ENCODE results near the gene DNAJC16.

DNA sequence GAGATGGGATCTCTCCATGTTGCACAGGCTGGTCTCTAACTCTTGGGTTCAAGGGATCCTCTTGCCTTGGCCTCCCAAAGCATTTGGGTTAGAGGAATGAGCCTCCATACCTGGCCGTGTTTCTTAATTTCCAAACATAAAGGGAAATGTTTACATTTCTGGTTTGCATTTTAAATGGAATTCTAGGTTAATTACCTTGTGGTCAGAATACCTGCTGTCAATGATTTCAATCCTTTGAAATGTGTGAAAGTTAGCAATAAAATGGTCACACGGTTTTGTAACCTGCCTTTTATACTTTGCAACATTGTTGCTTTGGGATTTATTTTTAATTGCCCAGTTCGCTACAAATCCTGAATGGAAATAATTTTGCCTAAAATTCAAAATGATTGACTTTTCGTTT is 31.9 kb downstream of the DNAJC16 start:
- TF ChIP-seq, protein P1, sequence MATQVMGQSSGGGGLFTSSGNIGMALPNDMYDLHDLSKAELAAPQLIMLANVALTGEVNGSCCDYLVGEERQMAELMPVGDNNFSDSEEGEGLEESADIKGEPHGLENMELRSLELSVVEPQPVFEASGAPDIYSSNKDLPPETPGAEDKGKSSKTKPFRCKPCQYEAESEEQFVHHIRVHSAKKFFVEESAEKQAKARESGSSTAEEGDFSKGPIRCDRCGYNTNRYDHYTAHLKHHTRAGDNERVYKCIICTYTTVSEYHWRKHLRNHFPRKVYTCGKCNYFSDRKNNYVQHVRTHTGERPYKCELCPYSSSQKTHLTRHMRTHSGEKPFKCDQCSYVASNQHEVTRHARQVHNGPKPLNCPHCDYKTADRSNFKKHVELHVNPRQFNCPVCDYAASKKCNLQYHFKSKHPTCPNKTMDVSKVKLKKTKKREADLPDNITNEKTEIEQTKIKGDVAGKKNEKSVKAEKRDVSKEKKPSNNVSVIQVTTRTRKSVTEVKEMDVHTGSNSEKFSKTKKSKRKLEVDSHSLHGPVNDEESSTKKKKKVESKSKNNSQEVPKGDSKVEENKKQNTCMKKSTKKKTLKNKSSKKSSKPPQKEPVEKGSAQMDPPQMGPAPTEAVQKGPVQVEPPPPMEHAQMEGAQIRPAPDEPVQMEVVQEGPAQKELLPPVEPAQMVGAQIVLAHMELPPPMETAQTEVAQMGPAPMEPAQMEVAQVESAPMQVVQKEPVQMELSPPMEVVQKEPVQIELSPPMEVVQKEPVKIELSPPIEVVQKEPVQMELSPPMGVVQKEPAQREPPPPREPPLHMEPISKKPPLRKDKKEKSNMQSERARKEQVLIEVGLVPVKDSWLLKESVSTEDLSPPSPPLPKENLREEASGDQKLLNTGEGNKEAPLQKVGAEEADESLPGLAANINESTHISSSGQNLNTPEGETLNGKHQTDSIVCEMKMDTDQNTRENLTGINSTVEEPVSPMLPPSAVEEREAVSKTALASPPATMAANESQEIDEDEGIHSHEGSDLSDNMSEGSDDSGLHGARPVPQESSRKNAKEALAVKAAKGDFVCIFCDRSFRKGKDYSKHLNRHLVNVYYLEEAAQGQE (IDR thresholded peaks at IDR 0.05; ENCODE audit: borderline replicate concordance in 1 of 2, low read depth in 1 of 2, low read length in 2 of 2): no peak
- TF ChIP-seq TBP (CRISPR knock-in tag; IDR thresholded peaks at IDR 0.05) (no peak), ASH2L (IDR thresholded peaks at IDR 0.05; ENCODE audit: insufficient read length, low read depth, low read length) (no peak), TBL1XR1 (IDR thresholded peaks at IDR 0.05; ENCODE audit: borderline replicate concordance, low read length, partially characterized antibody) (no peak), GABPA (IDR thresholded peaks at IDR 0.05; ENCODE audit: low read depth, low read length) (no peak), GABPA (CRISPR knock-in tag; IDR thresholded peaks at IDR 0.05; ENCODE audit: low read depth) (no peak), U2AF1 (optimal IDR thresholded peaks at IDR 0.05; ENCODE audit: low read depth, low read length) (no peak), CC2D1A (CRISPR knock-in tag; IDR thresholded peaks at IDR 0.05) (no peak), ZEB1 (IDR thresholded peaks at IDR 0.05; ENCODE audit: insufficient replicate concordance, low read depth) (no peak)
- TF ChIP-seq, protein P2, sequence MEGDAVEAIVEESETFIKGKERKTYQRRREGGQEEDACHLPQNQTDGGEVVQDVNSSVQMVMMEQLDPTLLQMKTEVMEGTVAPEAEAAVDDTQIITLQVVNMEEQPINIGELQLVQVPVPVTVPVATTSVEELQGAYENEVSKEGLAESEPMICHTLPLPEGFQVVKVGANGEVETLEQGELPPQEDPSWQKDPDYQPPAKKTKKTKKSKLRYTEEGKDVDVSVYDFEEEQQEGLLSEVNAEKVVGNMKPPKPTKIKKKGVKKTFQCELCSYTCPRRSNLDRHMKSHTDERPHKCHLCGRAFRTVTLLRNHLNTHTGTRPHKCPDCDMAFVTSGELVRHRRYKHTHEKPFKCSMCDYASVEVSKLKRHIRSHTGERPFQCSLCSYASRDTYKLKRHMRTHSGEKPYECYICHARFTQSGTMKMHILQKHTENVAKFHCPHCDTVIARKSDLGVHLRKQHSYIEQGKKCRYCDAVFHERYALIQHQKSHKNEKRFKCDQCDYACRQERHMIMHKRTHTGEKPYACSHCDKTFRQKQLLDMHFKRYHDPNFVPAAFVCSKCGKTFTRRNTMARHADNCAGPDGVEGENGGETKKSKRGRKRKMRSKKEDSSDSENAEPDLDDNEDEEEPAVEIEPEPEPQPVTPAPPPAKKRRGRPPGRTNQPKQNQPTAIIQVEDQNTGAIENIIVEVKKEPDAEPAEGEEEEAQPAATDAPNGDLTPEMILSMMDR (CRISPR knock-in tag; IDR thresholded peaks at IDR 0.05): no peak

Measured in HepG2 (cell line).